HTR-8/SVneo (cell line): ENCODE data around the gene ZNF362.

Experiments used
- DNase-seq: peaks from one replicate; pipeline ENCODE4 v3.0.0; 2011; ENCODE audit warnings: low spot score, mixed read lengths; ENCODE audit not compliant: insufficient read length
- FAIRE-seq: peaks from 2 replicates; lab custom pipeline; 2011; peaks lifted over from hg19 to GRCh38; lab: Jason Lieb, UNC

Gene ZNF362

GRCh38 chr1:33265780-33266605 is 9.7 kb downstream of the ZNF362 start:
- FAIRE-seq (no peak), DNase-seq (no peak)

GRCh38 chr1:33266766-33267165 is 10.5 kb downstream of the ZNF362 start:
- DNase-seq (no peak), FAIRE-seq (no peak)

- DNase-seq (no peak), FAIRE-seq (no peak)
These were observed 11.3 kb downstream of the ZNF362 start for GRCh38 chr1:33267468-33268205.

GRCh38 chr1:33268457-33268856 is 12.2 kb downstream of the ZNF362 start:
- FAIRE-seq (no peak), DNase-seq (no peak)

- FAIRE-seq = no peak
- DNase-seq = no peak
These were observed 12.8 kb downstream of the ZNF362 start for GRCh38 chr1:33268927-33269610.

GRCh38 chr1:33269621-33270020 is 13.3 kb downstream of the ZNF362 start:
- no peak for FAIRE-seq
- no peak for DNase-seq

- DNase-seq (no peak), FAIRE-seq (no peak)
These were observed 14.1 kb downstream of the ZNF362 start for GRCh38 chr1:33270379-33270778.

- DNase-seq = no peak
- FAIRE-seq = no peak
These were observed 14.6 kb downstream of the ZNF362 start for GRCh38 chr1:33270808-33271465.

- FAIRE-seq (no peak), DNase-seq (no peak)
These were observed 15.6 kb downstream of the ZNF362 start for GRCh38 chr1:33271666-33272505.

- no peak for DNase-seq
- no peak for FAIRE-seq
These were observed 16.2 kb downstream of the ZNF362 start for GRCh38 chr1:33272509-33272908.

GRCh38 chr1:33272930-33273329 is 16.6 kb downstream of the ZNF362 start:
- DNase-seq (no peak), FAIRE-seq (no peak)

GRCh38 chr1:33273406-33273805 is 17.1 kb downstream of the ZNF362 start:
- DNase-seq (no peak), FAIRE-seq (no peak)

GRCh38 chr1:33273961-33274371 is 17.7 kb downstream of the ZNF362 start:
- DNase-seq = no peak
- no peak for FAIRE-seq

- DNase-seq (no peak), FAIRE-seq (no peak)
These were observed 18.2 kb downstream of the ZNF362 start for GRCh38 chr1:33274446-33274845.

GRCh38 chr1:33275195-33275594 is 18.9 kb downstream of the ZNF362 start:
- FAIRE-seq = no peak
- no peak for DNase-seq

- no peak for FAIRE-seq
These were observed 19.6 kb downstream of the ZNF362 start for GRCh38 chr1:33275706-33276572.

GRCh38 chr1:33276573-33277298 is 20.4 kb downstream of the ZNF362 start:
- FAIRE-seq = no peak
- no peak for DNase-seq

More at GRCh38 chr1:33275706-33276572, 19.6 kb downstream of the ZNF362 start:
- no peak for DNase-seq

GRCh38 chr1:33277488-33278084 is 21.3 kb downstream of the ZNF362 start:
- DNase-seq (no peak), FAIRE-seq (no peak)
